ENCODE measurements around the gene CNTN2.

- TF ChIP-seq CTCF (IDR thresholded peaks at IDR 0.05 in 8 of 11, conservative IDR thresholded peaks at IDR 0.05 in 3 of 11) (no peak), POLR2A (IDR thresholded peaks at IDR 0.05) (no peak), POLR2AphosphoS5 (IDR thresholded peaks at IDR 0.05) (no peak)
Measured at GRCh38 chr1:205071028-205071409, 28.0 kb downstream of the CNTN2 start.

All from spleen (tissue), 7 donors.